ENCODE measurements around the gene ANKFY1. TPM values are rescaled to one million over a fixed set of nuclear protein-coding genes. Genes with fewer than 3 reads are reported as not detected.

ANKFY1 gene
- total RNA-seq, 1 experiment from 2014 or later, result 63.2 TPM

DNA sequence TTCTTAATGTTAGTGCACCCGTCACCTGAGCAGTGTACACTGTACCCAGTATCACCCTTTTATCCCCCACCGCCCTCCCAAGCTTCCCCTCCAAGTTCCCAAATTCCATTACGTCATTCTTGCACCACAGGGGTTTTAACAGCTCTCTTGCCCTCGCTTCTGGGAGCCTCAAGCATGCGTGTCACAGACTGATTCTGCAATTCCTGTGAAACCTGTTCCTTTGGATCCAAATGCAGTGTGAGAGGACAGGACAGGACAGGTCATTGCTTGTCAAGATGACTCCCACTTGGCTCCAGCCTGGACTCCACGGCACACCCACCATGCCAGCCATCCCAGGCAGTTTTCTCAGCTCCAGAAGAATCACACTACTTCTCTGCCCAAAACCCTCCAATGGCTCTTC lies 76.7 kb downstream of the ANKFY1 start:
- no peaks in the 10 kb centered on the region for H3K9me3 ChIP-seq (ENCODE audit: low read depth, low read length, poor library complexity, severe bottlenecking)
- H3K4me1 ChIP-seq (ENCODE audit: insufficient read depth, low read length, poor library complexity, severe bottlenecking), result peaks cover 4% of the 10 kb centered on the region
- peak overlapping the region; percentile 35 for H3K27ac ChIP-seq (ENCODE audit: low read depth, low read length, poor library complexity, severe bottlenecking)
- TF ChIP-seq EZH2 (IDR thresholded peaks at IDR 0.05; ENCODE audit: borderline replicate concordance, low read depth, low read length, poor library complexity, severe bottlenecking), result no peak
- TF ChIP-seq, protein P1, sequence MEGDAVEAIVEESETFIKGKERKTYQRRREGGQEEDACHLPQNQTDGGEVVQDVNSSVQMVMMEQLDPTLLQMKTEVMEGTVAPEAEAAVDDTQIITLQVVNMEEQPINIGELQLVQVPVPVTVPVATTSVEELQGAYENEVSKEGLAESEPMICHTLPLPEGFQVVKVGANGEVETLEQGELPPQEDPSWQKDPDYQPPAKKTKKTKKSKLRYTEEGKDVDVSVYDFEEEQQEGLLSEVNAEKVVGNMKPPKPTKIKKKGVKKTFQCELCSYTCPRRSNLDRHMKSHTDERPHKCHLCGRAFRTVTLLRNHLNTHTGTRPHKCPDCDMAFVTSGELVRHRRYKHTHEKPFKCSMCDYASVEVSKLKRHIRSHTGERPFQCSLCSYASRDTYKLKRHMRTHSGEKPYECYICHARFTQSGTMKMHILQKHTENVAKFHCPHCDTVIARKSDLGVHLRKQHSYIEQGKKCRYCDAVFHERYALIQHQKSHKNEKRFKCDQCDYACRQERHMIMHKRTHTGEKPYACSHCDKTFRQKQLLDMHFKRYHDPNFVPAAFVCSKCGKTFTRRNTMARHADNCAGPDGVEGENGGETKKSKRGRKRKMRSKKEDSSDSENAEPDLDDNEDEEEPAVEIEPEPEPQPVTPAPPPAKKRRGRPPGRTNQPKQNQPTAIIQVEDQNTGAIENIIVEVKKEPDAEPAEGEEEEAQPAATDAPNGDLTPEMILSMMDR (conservative IDR thresholded peaks at IDR 0.05; ENCODE audit: low read depth, low read length), result no peak
- CTCF ChIA-PET, result no interaction called here
- H3K4me3 ChIP-seq (ENCODE audit: low read depth, low read length, poor library complexity, severe bottlenecking), result no peak overlapping the region
- H3K27me3 ChIP-seq (replicated peaks; ENCODE audit: insufficient read depth, low read depth, low read length, poor library complexity), result no peaks in the 10 kb centered on the region
- H3K36me3 ChIP-seq (ENCODE audit: insufficient read depth, low read length, poor library complexity, severe bottlenecking), result peaks cover 51% of the 10 kb centered on the region
- no TSS peak for BruUV-seq (replicated peaks)
- intact Hi-C loops (cut with micrococcal nuclease; ENCODE audit: unreplicated experiment), result no loop called here
- peak; percentile 54 for DNase-seq (ENCODE audit: low spot score)
- POLR2A ChIA-PET (ENCODE audit: low non-redundant PET), result no interaction called here

DNA sequence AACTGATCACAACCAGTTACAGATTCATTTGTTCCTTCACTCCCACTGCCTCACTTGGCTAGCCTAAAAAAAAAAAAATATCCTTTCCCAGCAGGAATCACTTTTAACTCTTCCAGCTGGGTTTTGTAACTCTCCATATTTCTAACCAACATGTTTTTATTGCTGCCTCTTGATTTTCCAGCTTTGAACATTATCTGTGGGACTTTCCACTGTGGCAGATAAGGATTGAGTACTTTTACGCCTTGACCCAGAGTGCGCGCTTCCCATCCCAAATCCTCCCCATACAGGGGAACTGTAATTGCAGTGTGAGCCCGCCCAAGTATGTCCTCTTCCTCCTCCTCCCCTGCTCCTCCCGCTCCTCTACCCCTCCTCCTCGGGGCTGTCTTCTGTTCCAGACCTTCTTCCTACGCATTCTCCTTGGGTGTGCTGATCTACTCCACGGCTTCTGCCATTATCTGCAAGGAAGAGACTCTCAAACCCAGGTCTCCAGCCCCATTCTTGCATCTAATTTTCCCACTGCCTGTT lies 77.4 kb downstream of the ANKFY1 start:
- no peak for DNase-seq (ENCODE audit: low spot score)
- Histone ChIP-seq H3K27ac (ENCODE audit: low read depth, low read length, poor library complexity, severe bottlenecking) (no peak overlapping the region), H3K9me3 (ENCODE audit: low read depth, low read length, poor library complexity, severe bottlenecking) (no peaks in the 10 kb centered on the region), H3K36me3 (ENCODE audit: insufficient read depth, low read length, poor library complexity, severe bottlenecking) (peaks cover 57% of the 10 kb centered on the region), H3K4me3 (ENCODE audit: low read depth, low read length, poor library complexity, severe bottlenecking) (no peak overlapping the region), H3K27me3 (replicated peaks; ENCODE audit: insufficient read depth, low read depth, low read length, poor library complexity) (no peaks in the 10 kb centered on the region), H3K4me1 (ENCODE audit: insufficient read depth, low read length, poor library complexity, severe bottlenecking) (peaks cover 4% of the 10 kb centered on the region)
- CTCF ChIA-PET, result no interaction called here
- intact Hi-C loops (cut with micrococcal nuclease; ENCODE audit: unreplicated experiment), result no loop called here
- BruUV-seq (replicated peaks), result no TSS peak
- TF ChIP-seq, protein P1 (conservative IDR thresholded peaks at IDR 0.05; ENCODE audit: low read depth, low read length), result no peak
- no peak for TF ChIP-seq EZH2 (IDR thresholded peaks at IDR 0.05; ENCODE audit: borderline replicate concordance, low read depth, low read length, poor library complexity, severe bottlenecking)
- POLR2A ChIA-PET (ENCODE audit: low non-redundant PET), result no interaction called here

DNA sequence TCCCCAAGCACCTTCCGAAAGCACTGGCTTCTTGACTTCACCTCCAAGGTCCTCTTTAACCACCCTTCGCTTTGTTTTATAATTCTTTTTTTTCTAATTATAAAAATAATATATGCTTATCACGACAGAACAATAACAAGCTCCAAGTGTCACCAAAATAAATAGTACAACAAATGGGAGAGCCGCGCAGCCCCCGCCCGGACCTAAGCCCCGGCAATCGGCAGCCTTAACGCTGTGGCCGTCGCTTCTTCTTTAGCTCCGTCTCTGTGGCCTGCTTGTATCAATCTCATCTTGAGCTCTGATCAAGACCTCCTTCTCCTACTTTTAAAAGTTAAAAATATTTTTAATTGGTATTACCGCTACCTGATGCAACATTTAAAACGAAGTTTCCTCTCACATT lies 78.1 kb downstream of the ANKFY1 start:
- H3K36me3 ChIP-seq (ENCODE audit: insufficient read depth, low read length, poor library complexity, severe bottlenecking), result peaks cover 65% of the 10 kb centered on the region
- H3K27ac ChIP-seq (ENCODE audit: low read depth, low read length, poor library complexity, severe bottlenecking), result no peak overlapping the region
- no peak for TF ChIP-seq EZH2 (IDR thresholded peaks at IDR 0.05; ENCODE audit: borderline replicate concordance, low read depth, low read length, poor library complexity, severe bottlenecking)
- TF ChIP-seq, protein P1 (conservative IDR thresholded peaks at IDR 0.05; ENCODE audit: low read depth, low read length), result no peak
- H3K4me1 ChIP-seq (ENCODE audit: insufficient read depth, low read length, poor library complexity, severe bottlenecking), result peaks cover 4% of the 10 kb centered on the region
- no peaks in the 10 kb centered on the region for H3K27me3 ChIP-seq (replicated peaks; ENCODE audit: insufficient read depth, low read depth, low read length, poor library complexity)
- POLR2A ChIA-PET (ENCODE audit: low non-redundant PET), result no interaction called here
- intact Hi-C loops (cut with micrococcal nuclease; ENCODE audit: unreplicated experiment), result no loop called here
- DNase-seq (ENCODE audit: low spot score), result no peak
- no peak overlapping the region for H3K4me3 ChIP-seq (ENCODE audit: low read depth, low read length, poor library complexity, severe bottlenecking)
- H3K9me3 ChIP-seq (ENCODE audit: low read depth, low read length, poor library complexity, severe bottlenecking), result no peaks in the 10 kb centered on the region
- no TSS peak for BruUV-seq (replicated peaks)
- CTCF ChIA-PET, result no interaction called here

All from A673 (cell line).